ENCODE data around the gene CES2.

Gene CES2

DNA sequence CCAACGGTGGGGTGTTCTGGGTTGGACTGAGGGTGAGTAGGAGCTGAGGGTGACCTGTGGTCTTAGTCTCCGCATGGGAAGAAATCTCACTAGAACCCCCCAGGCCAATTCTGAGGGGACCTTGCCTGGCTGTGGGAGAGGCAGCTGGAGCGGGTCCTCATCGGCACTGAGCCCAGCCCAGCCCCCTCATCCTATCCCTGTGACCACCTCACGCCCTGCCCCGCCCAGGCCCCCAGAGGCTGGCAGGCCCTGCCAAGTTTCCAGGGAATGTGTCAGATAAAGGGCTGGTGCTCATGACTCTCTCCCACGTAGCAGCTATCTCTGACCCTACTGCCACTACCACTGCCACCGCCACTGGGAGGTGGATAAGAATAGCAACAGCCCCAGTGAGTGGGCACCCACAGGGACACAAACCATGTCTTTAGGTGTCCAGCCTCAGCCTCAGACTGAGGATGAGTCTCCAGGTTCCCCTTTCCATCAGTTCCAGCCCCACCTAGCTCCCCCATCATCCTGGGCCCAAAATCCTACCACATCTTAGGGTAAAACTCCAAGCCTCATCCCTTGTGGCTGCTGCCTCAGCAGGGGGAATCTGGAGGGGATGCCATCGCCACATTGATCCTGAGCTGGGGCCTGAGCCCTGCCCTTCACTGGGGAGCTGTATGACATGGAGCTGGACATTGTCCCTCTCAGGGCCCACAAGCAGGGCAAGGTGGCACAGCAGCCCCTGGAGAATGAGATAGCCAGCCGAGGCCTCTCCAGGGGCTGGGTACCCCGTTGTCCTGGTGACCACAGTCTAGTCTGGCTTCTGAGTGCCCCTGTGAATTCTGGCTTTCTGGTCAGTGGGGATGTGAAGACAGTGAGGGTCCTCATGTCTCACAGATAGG is 31.5 kb upstream of the CES2 start:
- H3K9ac ChIP-seq (ENCODE audit: low read length) = no peak overlapping the region

GRCh38 chr16:66904428-66904845 is 30.9 kb upstream of the CES2 start:
- Histone ChIP-seq H3K9me3 (ENCODE audit: control insufficient read depth, insufficient read depth, low read depth, low read length) (no peaks in the 10 kb centered on the region), H3K27ac (ENCODE audit: low read depth, low read length) (no peak overlapping the region), H3K4me1 (ENCODE audit: control insufficient read depth, insufficient read depth, low read length) (peaks cover 16% of the 10 kb centered on the region), H3K4me3 (ENCODE audit: low read depth, low read length) (no peak overlapping the region), H3K27me3 (ENCODE audit: control insufficient read depth, insufficient read depth, low read length) (peaks cover 13% of the 10 kb centered on the region; the same call in 1 of the 2 replicates), H3K9ac (ENCODE audit: low read length) (no peak overlapping the region), H3K36me3 (ENCODE audit: control insufficient read depth, insufficient read depth, low read length) (no peaks in the 10 kb centered on the region)

More for the DNA sequence above, 31.5 kb upstream of the CES2 start:
- Histone ChIP-seq H3K27me3 (ENCODE audit: control insufficient read depth, insufficient read depth, low read length) (peaks cover 10% of the 10 kb centered on the region; the same call in 1 of the 2 replicates), H3K9me3 (ENCODE audit: control insufficient read depth, insufficient read depth, low read depth, low read length) (no peaks in the 10 kb centered on the region), H3K27ac (ENCODE audit: low read depth, low read length) (no peak overlapping the region), H3K4me1 (ENCODE audit: control insufficient read depth, insufficient read depth, low read length) (peaks cover 16% of the 10 kb centered on the region), H3K36me3 (ENCODE audit: control insufficient read depth, insufficient read depth, low read length) (no peaks in the 10 kb centered on the region), H3K4me3 (ENCODE audit: low read depth, low read length) (no peak overlapping the region)

- H3K36me3 ChIP-seq (ENCODE audit: control insufficient read depth, insufficient read depth, low read length) = no peaks in the 10 kb centered on the region
- peaks cover 13% of the 10 kb centered on the region; the same call in 1 of the 2 replicates for H3K27me3 ChIP-seq (ENCODE audit: control insufficient read depth, insufficient read depth, low read length)
- H3K4me1 ChIP-seq (ENCODE audit: control insufficient read depth, insufficient read depth, low read length) = peaks cover 10% of the 10 kb centered on the region
- H3K4me3 ChIP-seq (ENCODE audit: low read depth, low read length) = no peak overlapping the region
- no peak overlapping the region for H3K9ac ChIP-seq (ENCODE audit: low read length)
- no peaks in the 10 kb centered on the region for H3K9me3 ChIP-seq (ENCODE audit: control insufficient read depth, insufficient read depth, low read depth, low read length)
- H3K27ac ChIP-seq (ENCODE audit: low read depth, low read length) = no peak overlapping the region
Measured at GRCh38 chr16:66904846-66905632, 30.3 kb upstream of the CES2 start.

GRCh38 chr16:66905633-66906539 is 29.4 kb upstream of the CES2 start:
- no peaks in the 10 kb centered on the region for H3K36me3 ChIP-seq (ENCODE audit: control insufficient read depth, insufficient read depth, low read length)
- peaks cover 13% of the 10 kb centered on the region; the same call in 1 of the 2 replicates for H3K27me3 ChIP-seq (ENCODE audit: control insufficient read depth, insufficient read depth, low read length)
- peaks cover 5% of the 10 kb centered on the region; the same call in 1 of the 2 replicates for H3K4me1 ChIP-seq (ENCODE audit: control insufficient read depth, insufficient read depth, low read length)
- H3K9ac ChIP-seq (ENCODE audit: low read length) = no peak overlapping the region
- H3K9me3 ChIP-seq (ENCODE audit: control insufficient read depth, insufficient read depth, low read depth, low read length) = no peaks in the 10 kb centered on the region
- H3K27ac ChIP-seq (ENCODE audit: low read depth, low read length) = no peak overlapping the region
- H3K4me3 ChIP-seq (ENCODE audit: low read depth, low read length) = no peak overlapping the region

DNA sequence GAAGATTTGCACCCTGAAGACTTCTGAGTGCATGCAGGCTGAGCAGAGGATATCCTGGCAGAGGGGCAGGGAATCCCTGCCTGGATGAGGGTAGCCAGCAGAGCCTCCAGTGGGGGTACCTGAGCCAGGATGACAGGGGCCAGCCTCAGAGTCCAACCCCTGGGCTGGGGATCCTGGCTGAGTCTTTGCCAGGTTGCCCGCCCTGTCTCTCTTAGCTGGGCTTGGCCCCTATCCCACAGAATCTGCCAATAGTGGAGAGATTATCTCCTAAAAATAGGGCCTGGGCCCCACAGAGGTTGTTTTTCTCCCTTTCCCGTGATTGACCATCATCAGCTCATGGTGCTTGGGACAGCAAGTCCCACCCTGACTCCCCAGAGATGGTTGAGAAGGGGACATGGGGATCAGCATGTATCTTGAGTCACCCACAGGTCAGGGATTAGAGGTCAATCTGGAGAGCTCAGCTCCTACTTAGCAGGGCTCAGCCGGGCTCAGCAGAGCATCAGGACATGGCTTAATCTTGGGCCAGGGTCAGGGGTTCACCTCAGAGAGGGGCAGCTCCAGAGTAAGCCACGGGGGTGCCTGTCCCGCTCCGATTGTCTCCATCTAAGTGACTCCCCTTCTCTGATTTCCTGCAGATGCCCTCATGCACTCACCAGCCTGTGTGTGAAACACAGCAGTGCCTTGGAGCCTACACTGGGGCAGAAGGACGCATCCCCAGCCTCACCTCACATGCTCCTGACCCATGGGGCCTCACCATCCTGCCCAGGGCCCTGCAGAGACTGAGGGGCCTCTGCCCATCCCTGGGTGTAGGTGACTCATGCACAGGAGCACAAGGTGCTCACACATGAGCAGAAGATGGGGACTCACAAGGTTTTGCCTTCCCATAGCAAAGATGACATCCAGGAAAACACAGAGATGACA is 28.1 kb upstream of the CES2 start:
- Histone ChIP-seq H3K4me1 (ENCODE audit: control insufficient read depth, insufficient read depth, low read length) (peaks cover 5% of the 10 kb centered on the region; the same call in 1 of the 2 replicates), H3K27me3 (ENCODE audit: control insufficient read depth, insufficient read depth, low read length) (peaks cover 13% of the 10 kb centered on the region; the same call in 1 of the 2 replicates), H3K4me3 (ENCODE audit: low read depth, low read length) (no peak overlapping the region), H3K27ac (ENCODE audit: low read depth, low read length) (no peak overlapping the region), H3K9ac (ENCODE audit: low read length) (no peak overlapping the region), H3K36me3 (ENCODE audit: control insufficient read depth, insufficient read depth, low read length) (no peaks in the 10 kb centered on the region), H3K9me3 (ENCODE audit: control insufficient read depth, insufficient read depth, low read depth, low read length) (no peaks in the 10 kb centered on the region)

- Histone ChIP-seq H3K4me3 (ENCODE audit: low read depth, low read length) (no peak overlapping the region), H3K27me3 (ENCODE audit: control insufficient read depth, insufficient read depth, low read length) (peaks cover 13% of the 10 kb centered on the region; the same call in 1 of the 2 replicates), H3K36me3 (ENCODE audit: control insufficient read depth, insufficient read depth, low read length) (no peaks in the 10 kb centered on the region), H3K4me1 (ENCODE audit: control insufficient read depth, insufficient read depth, low read length) (peaks cover 5% of the 10 kb centered on the region; the same call in 1 of the 2 replicates), H3K27ac (ENCODE audit: low read depth, low read length) (no peak overlapping the region), H3K9ac (ENCODE audit: low read length) (no peak overlapping the region), H3K9me3 (ENCODE audit: control insufficient read depth, insufficient read depth, low read depth, low read length) (no peaks in the 10 kb centered on the region)
Measured at GRCh38 chr16:66908116-66908515, 27.2 kb upstream of the CES2 start.

GRCh38 chr16:66908762-66909559 is 26.4 kb upstream of the CES2 start:
- Histone ChIP-seq H3K27me3 (ENCODE audit: control insufficient read depth, insufficient read depth, low read length) (peaks cover 13% of the 10 kb centered on the region; the same call in 1 of the 2 replicates), H3K27ac (ENCODE audit: low read depth, low read length) (no peak overlapping the region)

GRCh38 chr16:66910175-66910940 is 25.0 kb upstream of the CES2 start:
- peaks cover 4% of the 10 kb centered on the region; the same call in 1 of the 2 replicates for H3K4me1 ChIP-seq (ENCODE audit: control insufficient read depth, insufficient read depth, low read length)
- no peaks in the 10 kb centered on the region for H3K9me3 ChIP-seq (ENCODE audit: control insufficient read depth, insufficient read depth, low read depth, low read length)
- H3K27me3 ChIP-seq (ENCODE audit: control insufficient read depth, insufficient read depth, low read length) = peaks cover 25% of the 10 kb centered on the region
- H3K27ac ChIP-seq (ENCODE audit: low read depth, low read length) = no peak overlapping the region
- no peak overlapping the region for H3K4me3 ChIP-seq (ENCODE audit: low read depth, low read length)
- H3K36me3 ChIP-seq (ENCODE audit: control insufficient read depth, insufficient read depth, low read length) = no peaks in the 10 kb centered on the region
- H3K9ac ChIP-seq (ENCODE audit: low read length) = no peak overlapping the region

More at GRCh38 chr16:66908762-66909559, 26.4 kb upstream of the CES2 start:
- Histone ChIP-seq H3K9ac (ENCODE audit: low read length) (no peak overlapping the region), H3K9me3 (ENCODE audit: control insufficient read depth, insufficient read depth, low read depth, low read length) (no peaks in the 10 kb centered on the region), H3K4me1 (ENCODE audit: control insufficient read depth, insufficient read depth, low read length) (peaks cover 5% of the 10 kb centered on the region; the same call in 1 of the 2 replicates), H3K36me3 (ENCODE audit: control insufficient read depth, insufficient read depth, low read length) (no peaks in the 10 kb centered on the region), H3K4me3 (ENCODE audit: low read depth, low read length) (no peak overlapping the region)

DNA sequence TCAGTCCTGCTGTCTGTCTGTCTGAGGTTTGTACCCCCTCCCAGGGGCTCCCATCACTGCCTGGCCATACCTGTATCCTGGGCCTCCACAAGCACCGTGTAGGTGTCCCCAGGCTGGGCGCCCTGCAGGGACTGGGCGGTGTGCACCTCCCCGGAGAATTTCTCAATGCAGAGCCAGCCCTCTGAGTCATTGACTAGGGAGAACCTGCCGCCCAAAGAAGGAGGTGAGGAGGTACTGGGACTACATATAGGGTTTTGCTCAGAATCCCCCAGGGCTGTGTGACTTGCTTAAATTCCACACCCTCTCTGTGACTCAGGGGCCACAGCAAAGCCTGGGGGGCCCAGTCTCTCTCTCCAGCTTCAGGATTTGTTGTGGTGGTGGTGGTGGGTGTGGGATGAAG is 24.2 kb upstream of the CES2 start:
- Histone ChIP-seq H3K36me3 (ENCODE audit: control insufficient read depth, insufficient read depth, low read length) (no peaks in the 10 kb centered on the region), H3K4me3 (ENCODE audit: low read depth, low read length) (no peak overlapping the region), H3K27ac (ENCODE audit: low read depth, low read length) (no peak overlapping the region), H3K27me3 (ENCODE audit: control insufficient read depth, insufficient read depth, low read length) (peaks cover 28% of the 10 kb centered on the region), H3K9me3 (ENCODE audit: control insufficient read depth, insufficient read depth, low read depth, low read length) (no peaks in the 10 kb centered on the region), H3K4me1 (ENCODE audit: control insufficient read depth, insufficient read depth, low read length) (no peaks in the 10 kb centered on the region), H3K9ac (ENCODE audit: low read length) (no peak overlapping the region)
